ENCODE results near the gene SLC27A4.

- TF ChIP-seq, protein P1, sequence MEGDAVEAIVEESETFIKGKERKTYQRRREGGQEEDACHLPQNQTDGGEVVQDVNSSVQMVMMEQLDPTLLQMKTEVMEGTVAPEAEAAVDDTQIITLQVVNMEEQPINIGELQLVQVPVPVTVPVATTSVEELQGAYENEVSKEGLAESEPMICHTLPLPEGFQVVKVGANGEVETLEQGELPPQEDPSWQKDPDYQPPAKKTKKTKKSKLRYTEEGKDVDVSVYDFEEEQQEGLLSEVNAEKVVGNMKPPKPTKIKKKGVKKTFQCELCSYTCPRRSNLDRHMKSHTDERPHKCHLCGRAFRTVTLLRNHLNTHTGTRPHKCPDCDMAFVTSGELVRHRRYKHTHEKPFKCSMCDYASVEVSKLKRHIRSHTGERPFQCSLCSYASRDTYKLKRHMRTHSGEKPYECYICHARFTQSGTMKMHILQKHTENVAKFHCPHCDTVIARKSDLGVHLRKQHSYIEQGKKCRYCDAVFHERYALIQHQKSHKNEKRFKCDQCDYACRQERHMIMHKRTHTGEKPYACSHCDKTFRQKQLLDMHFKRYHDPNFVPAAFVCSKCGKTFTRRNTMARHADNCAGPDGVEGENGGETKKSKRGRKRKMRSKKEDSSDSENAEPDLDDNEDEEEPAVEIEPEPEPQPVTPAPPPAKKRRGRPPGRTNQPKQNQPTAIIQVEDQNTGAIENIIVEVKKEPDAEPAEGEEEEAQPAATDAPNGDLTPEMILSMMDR (IDR thresholded peaks at IDR 0.05) = no peak
- TF ChIP-seq EP300 (IDR thresholded peaks at IDR 0.05) (no peak), POLR2A (IDR thresholded peaks at IDR 0.05; ENCODE audit: low read depth) (no peak)
Observed at GRCh38 chr9:128404560-128404959, 64.2 kb downstream of the SLC27A4 start.

Data from esophagus muscularis mucosa (tissue), 4 donors.